A673 (cell line): ENCODE results near the gene COG6. TPM values are rescaled to one million over a fixed set of nuclear protein-coding genes. Genes with fewer than 3 reads are reported as not detected.

Experiments used
- BruUV-seq: library from RNA; stranded (reverse); fragments of 400-500 nt; replicated peaks from 2 replicates; lab custom pipeline; 2021; lab: Mats Ljungman, UMichigan
- CTCF ChIA-PET: fragments of 300-600 bp; sonication (Branson Sonifier 250); formaldehyde crosslinking; loops from one replicate; lab custom pipeline; 2022; ENCODE audit warnings: antibody characterized with exemption; lab: Charles Lee
- POLR2A ChIA-PET: fragments of 300-600 bp; sonication (Branson Sonifier 250); formaldehyde crosslinking; loops from one replicate; lab custom pipeline; 2022; ENCODE audit warnings: antibody characterized with exemption; ENCODE audit not compliant: low non-redundant PET; lab: Charles Lee
- DNase-seq: peaks from one replicate; pipeline ENCODE4 v3.0.0-alpha.2; 2015; ENCODE audit warnings: low spot score
- H3K27ac ChIP-seq: fragments of 200-600 bp; sonication (generic); 2 replicates; pipeline ENCODE4 v1.5.1; 2016; ENCODE audit warnings: mixed run types, low read depth, mild to moderate bottlenecking, mixed read lengths, antibody characterized with exemption, low read length; ENCODE audit not compliant: poor library complexity, severe bottlenecking
- H3K27me3 ChIP-seq: fragments of 200-600 bp; sonication (generic); replicated peaks from 2 replicates; pipeline ENCODE4 v1.6.1; 2017; ENCODE audit warnings: mixed run types, low read depth, mild to moderate bottlenecking, mixed read lengths, antibody characterized with exemption, low read length; ENCODE audit not compliant: insufficient read depth, poor library complexity
- H3K36me3 ChIP-seq: fragments of 200-600 bp; sonication (generic); 2 replicates; pipeline ENCODE4 v1.6.1; 2016; ENCODE audit warnings: mixed run types, mild to moderate bottlenecking, mixed read lengths, antibody characterized with exemption, low read length; ENCODE audit not compliant: insufficient read depth, poor library complexity, severe bottlenecking
- H3K4me1 ChIP-seq: fragments of 200-600 bp; sonication (generic); 2 replicates; pipeline ENCODE4 v1.6.1; 2017; ENCODE audit warnings: mixed run types, mild to moderate bottlenecking, mixed read lengths, antibody characterized with exemption, low read length; ENCODE audit not compliant: insufficient read depth, poor library complexity, severe bottlenecking
- H3K4me3 ChIP-seq: fragments of 200-600 bp; sonication (generic); 2 replicates; pipeline ENCODE4 v1.5.1; 2016; ENCODE audit warnings: low read depth, mixed run types, mild to moderate bottlenecking, mixed read lengths, low read length; ENCODE audit not compliant: poor library complexity, severe bottlenecking
- H3K9me3 ChIP-seq: fragments of 200-600 bp; sonication (generic); 2 replicates; pipeline ENCODE4 v1.6.1; 2016; ENCODE audit warnings: mixed run types, low read depth, mild to moderate bottlenecking, mixed read lengths, antibody characterized with exemption, low read length; ENCODE audit not compliant: poor library complexity, severe bottlenecking
- EZH2 ChIP-seq: fragments of 200-600 bp; sonication (generic); IDR thresholded peaks from 2 replicates; pipeline ENCODE4 v1.6.1; 2017; ENCODE audit warnings: borderline replicate concordance, low read depth, mild to moderate bottlenecking, mixed read lengths, antibody characterized with exemption, low read length; ENCODE audit not compliant: poor library complexity, severe bottlenecking
- intact Hi-C: fragments of 100-400 bp; cut with micrococcal nuclease; formaldehyde crosslinking; loops from one replicate; pipeline ENCODE4 v1.10.0; 2022; ENCODE audit not compliant: unreplicated experiment
- microRNA-seq: library from miRNA; unstranded; fragments of <30 nt; microRNA quantifications from one replicate; pipeline ENCODE4 v1.2.0, GENCODE V29; 2021
- total RNA-seq: library from RNA; stranded (reverse); gene quantifications from 2 replicates; pipeline ENCODE4 v1.2.3, GENCODE V29; 2021
- TF ChIP-seq, protein P1 (sequence below): fragments of 300-800, 200-600 bp; sonication (generic); conservative IDR thresholded peaks from 2 replicates; pipeline ENCODE4 v1.5.1; 2017; ENCODE audit warnings: low read depth, mild to moderate bottlenecking, antibody characterized with exemption, low read length, moderate library complexity, mixed read lengths

Gene COG6
- total RNA-seq, 1 experiment from 2014 or later = 33.6 TPM

DNA sequence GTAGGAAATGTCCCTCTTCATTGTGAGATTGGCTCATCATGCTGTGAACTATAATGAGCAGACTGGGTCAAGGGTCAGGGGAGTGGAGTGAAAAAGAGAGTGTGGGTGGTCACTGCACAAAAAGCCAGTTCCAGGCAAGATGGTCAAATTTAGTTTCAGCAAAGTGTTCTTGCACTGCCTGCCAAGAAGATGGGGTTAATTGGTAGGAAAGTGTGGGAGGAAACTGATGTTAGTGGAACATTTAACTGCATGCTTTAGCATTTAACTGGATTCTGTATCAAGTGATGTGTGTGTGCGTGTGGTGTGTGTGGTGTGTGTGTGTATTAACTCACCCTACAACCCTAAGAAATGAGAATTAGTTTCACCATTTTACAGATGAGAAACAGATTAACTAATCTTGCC, 131.6 kb downstream of the COG6 start:
- no peaks in the 10 kb centered on the region for H3K36me3 ChIP-seq
- H3K27me3 ChIP-seq = no peaks in the 10 kb centered on the region
- ChIA-PET CTCF (no interaction called here), POLR2A (no interaction called here)
- TF ChIP-seq EZH2 = no peak
- TF ChIP-seq, protein P1, sequence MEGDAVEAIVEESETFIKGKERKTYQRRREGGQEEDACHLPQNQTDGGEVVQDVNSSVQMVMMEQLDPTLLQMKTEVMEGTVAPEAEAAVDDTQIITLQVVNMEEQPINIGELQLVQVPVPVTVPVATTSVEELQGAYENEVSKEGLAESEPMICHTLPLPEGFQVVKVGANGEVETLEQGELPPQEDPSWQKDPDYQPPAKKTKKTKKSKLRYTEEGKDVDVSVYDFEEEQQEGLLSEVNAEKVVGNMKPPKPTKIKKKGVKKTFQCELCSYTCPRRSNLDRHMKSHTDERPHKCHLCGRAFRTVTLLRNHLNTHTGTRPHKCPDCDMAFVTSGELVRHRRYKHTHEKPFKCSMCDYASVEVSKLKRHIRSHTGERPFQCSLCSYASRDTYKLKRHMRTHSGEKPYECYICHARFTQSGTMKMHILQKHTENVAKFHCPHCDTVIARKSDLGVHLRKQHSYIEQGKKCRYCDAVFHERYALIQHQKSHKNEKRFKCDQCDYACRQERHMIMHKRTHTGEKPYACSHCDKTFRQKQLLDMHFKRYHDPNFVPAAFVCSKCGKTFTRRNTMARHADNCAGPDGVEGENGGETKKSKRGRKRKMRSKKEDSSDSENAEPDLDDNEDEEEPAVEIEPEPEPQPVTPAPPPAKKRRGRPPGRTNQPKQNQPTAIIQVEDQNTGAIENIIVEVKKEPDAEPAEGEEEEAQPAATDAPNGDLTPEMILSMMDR = no peak
- intact Hi-C loops = no loop called here
- no peaks in the 10 kb centered on the region for H3K9me3 ChIP-seq
- DNase-seq = peak; percentile 66
- H3K4me3 ChIP-seq = no peak overlapping the region
- BruUV-seq = no TSS peak
- H3K4me1 ChIP-seq = peaks cover 21% of the 10 kb centered on the region
- no peak overlapping the region for H3K27ac ChIP-seq

DNA sequence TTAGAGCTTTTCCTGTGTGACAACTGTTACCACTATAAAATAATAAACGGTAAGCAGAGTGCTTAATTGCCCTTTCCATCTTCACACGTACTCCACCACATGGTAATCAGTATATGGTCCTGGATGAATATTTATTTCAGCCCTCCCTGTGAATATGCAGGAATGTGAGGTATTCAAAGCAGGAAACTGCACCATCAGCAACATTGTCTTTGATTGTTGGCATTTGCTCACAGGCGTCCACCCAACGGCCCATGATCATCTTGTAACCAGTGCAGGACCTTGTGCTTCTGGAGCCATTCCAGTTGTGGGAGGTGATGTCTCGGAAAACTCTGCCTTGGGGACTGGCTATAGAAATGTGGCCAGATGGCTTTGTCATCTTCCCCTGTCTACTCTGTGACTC, 132.6 kb downstream of the COG6 start:
- Histone ChIP-seq H3K36me3 (no peaks in the 10 kb centered on the region), H3K27ac (no peak overlapping the region), H3K9me3 (no peaks in the 10 kb centered on the region), H3K27me3 (no peaks in the 10 kb centered on the region), H3K4me3 (no peak overlapping the region), H3K4me1 (peaks cover 21% of the 10 kb centered on the region)
- intact Hi-C loops = no loop called here
- ChIA-PET CTCF (no interaction called here), POLR2A (no interaction called here)
- TF ChIP-seq, protein P1 = no peak
- TF ChIP-seq EZH2 = no peak
- DNase-seq = peak; percentile 36
- BruUV-seq = no TSS peak

DNA sequence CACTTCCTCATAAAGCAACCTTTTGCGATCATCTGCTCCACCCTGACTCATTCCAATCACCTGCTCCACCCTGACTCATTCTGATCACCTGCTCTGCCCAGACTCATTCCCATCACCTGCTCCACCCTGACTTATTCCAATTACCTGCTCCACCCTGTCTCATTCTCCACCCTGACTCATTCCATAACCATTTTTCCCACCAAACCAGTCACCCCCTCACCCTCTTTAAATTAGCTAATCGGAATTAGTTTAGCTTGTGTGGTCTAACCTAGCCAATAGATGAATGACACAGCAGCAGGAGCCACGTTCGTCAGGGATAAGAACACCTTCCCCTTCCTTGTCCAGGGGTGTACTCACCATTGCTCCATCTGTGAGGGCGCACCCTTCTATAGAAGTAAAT, 134.0 kb downstream of the COG6 start:
- Histone ChIP-seq H3K36me3 (no peaks in the 10 kb centered on the region), H3K9me3 (peaks cover 5% of the 10 kb centered on the region), H3K4me3 (no peak overlapping the region), H3K27ac (no peak overlapping the region), H3K4me1 (peaks cover 21% of the 10 kb centered on the region), H3K27me3 (no peaks in the 10 kb centered on the region)
- POLR2A ChIA-PET = no interaction called here
- intact Hi-C loops = no loop called here
- TF ChIP-seq, protein P1 = no peak
- no peak for TF ChIP-seq EZH2
- DNase-seq = no peak
- BruUV-seq = no TSS peak
- CTCF ChIA-PET = no interaction called here

Small RNA genes within 50 kb of the gene (microRNA-seq; reads per million reads assigned to microRNA genes)
- not detected for gene MIR4305

Other genes with a start within 250 kb of the COG6 start
- 63.9 and 72.1 TPM in 2 replicates for gene LHFPL6, start 52.5 kb upstream of the COG6 start, total RNA-seq